Vagina (tissue), 2 donors: Measurements from ENCODE around the gene ATF7. TPM values are rescaled to one million over a fixed set of nuclear protein-coding genes. Genes with fewer than 3 reads are reported as not detected.

ENCODE experiments used
- DNase-seq, 2 donors: peaks; one replicate each; pipeline ENCODE4 v3.0.0-alpha.2; 2017; ENCODE audit errors: extremely low spot score in 2 of 2
- H3K27ac ChIP-seq: fragments of 200-600 bp; sonication (generic); one replicate; pipeline ENCODE4 v1.5.1; 2019
- H3K27me3 ChIP-seq: fragments of 200-600 bp; sonication (generic); one replicate; pipeline ENCODE4 v1.5.1; 2019
- H3K36me3 ChIP-seq, 2 donors: fragments of 200-600 bp; sonication (generic); one replicate each; pipeline ENCODE4 v1.5.1; 2017 to 2019
- H3K4me1 ChIP-seq: fragments of 200-600 bp; sonication (generic); one replicate; pipeline ENCODE4 v1.5.1; 2019
- H3K4me3 ChIP-seq, 2 donors: fragments of 200-600 bp; sonication (generic); 1 replicate in 1 of 2; 2 replicates in 1 of 2; pipeline ENCODE4 v1.5.1; 2016 to 2019
- H3K9me3 ChIP-seq: fragments of 200-600 bp; sonication (generic); one replicate; pipeline ENCODE4 v1.5.1; 2019
- CTCF ChIP-seq, 3 experiments: fragments of 450-650 bp in 2 of 3; fragments of 200-600 bp in 1 of 3; sonication (generic) in 1 of 3; IDR thresholded peaks; one replicate each; pipeline ENCODE4 v1.5.1; 2017 to 2019; ENCODE audit warnings: antibody characterized with exemption in 3 of 3, mild to moderate bottlenecking in 2 of 3, moderate library complexity in 2 of 3
- POLR2A ChIP-seq, 2 donors: fragments of 450-650 bp; IDR thresholded peaks; one replicate each; pipeline ENCODE4 v1.6.1; 2017; ENCODE audit warnings: antibody characterized with exemption in 2 of 2, mild to moderate bottlenecking in 2 of 2, moderate library complexity in 2 of 2
- POLR2AphosphoS5 ChIP-seq, 2 donors: sonication (generic); formaldehyde crosslinking; IDR thresholded peaks; one replicate each; pipeline ENCODE4 v1.9.0; 2017; ENCODE audit warnings: antibody characterized with exemption in 2 of 2, mild to moderate bottlenecking in 2 of 2, low read depth in 1 of 2; ENCODE audit not compliant: insufficient read depth in 1 of 2
- intact Hi-C: fragments of 100-400 bp; cut with DNase I; formaldehyde crosslinking; loops from one replicate; pipeline ENCODE4 v1.15.1; 2023
- total RNA-seq: library from RNA; depleted of rRNA; stranded (reverse); fragments of >200 nt; gene quantifications from one replicate; pipeline ENCODE4 v1.2.3, GENCODE V29; 2016

ATF7 gene
- total RNA-seq, 1 donor from 2014 or later, result 34.9 TPM

GRCh38 chr12:53578783-53579182 is 47.4 kb downstream of the ATF7 start:
- intact Hi-C loops, result no loop called here
- TF ChIP-seq POLR2A (IDR thresholded peaks at IDR 0.05) (no peak), CTCF (IDR thresholded peaks at IDR 0.05) (no peak), POLR2AphosphoS5 (IDR thresholded peaks at IDR 0.05; ENCODE audit: insufficient read depth in 1 of 2, low read depth in 1 of 2) (no peak)
- no peak overlapping the region for H3K4me3 ChIP-seq
- H3K27ac ChIP-seq, result no peak overlapping the region
- H3K36me3 ChIP-seq, result no peaks in the 10 kb centered on the region
- no peaks in the 10 kb centered on the region for H3K27me3 ChIP-seq
- DNase-seq, result no peak
- H3K4me1 ChIP-seq, result peaks cover 23% of the 10 kb centered on the region
- H3K9me3 ChIP-seq, result no peaks in the 10 kb centered on the region

GRCh38 chr12:53577941-53578352 is 48.2 kb downstream of the ATF7 start:
- Histone ChIP-seq H3K27me3 (no peaks in the 10 kb centered on the region), H3K36me3 (no peaks in the 10 kb centered on the region), H3K4me3 (no peak overlapping the region), H3K27ac (no peak overlapping the region), H3K9me3 (no peaks in the 10 kb centered on the region), H3K4me1 (peaks cover 23% of the 10 kb centered on the region)
- no peak for DNase-seq
- intact Hi-C loops, result no loop called here
- TF ChIP-seq POLR2A (IDR thresholded peaks at IDR 0.05), result no peak
- no peak for TF ChIP-seq POLR2AphosphoS5 (IDR thresholded peaks at IDR 0.05; ENCODE audit: insufficient read depth in 1 of 2, low read depth in 1 of 2)
- TF ChIP-seq CTCF (IDR thresholded peaks at IDR 0.05), result no peak

GRCh38 chr12:53575502-53576249 is 50.5 kb downstream of the ATF7 start:
- DNase-seq, result no peak
- Histone ChIP-seq H3K4me3 (no peak overlapping the region), H3K9me3 (no peaks in the 10 kb centered on the region), H3K27ac (no peak overlapping the region), H3K4me1 (peaks cover 23% of the 10 kb centered on the region), H3K27me3 (no peaks in the 10 kb centered on the region), H3K36me3 (no peaks in the 10 kb centered on the region)
- intact Hi-C loops, result no loop called here
- no peak for TF ChIP-seq CTCF (IDR thresholded peaks at IDR 0.05)
- TF ChIP-seq POLR2AphosphoS5 (IDR thresholded peaks at IDR 0.05; ENCODE audit: insufficient read depth in 1 of 2, low read depth in 1 of 2), result no peak
- TF ChIP-seq POLR2A (IDR thresholded peaks at IDR 0.05), result no peak

- TF ChIP-seq POLR2AphosphoS5 (IDR thresholded peaks at IDR 0.05; ENCODE audit: insufficient read depth in 1 of 2, low read depth in 1 of 2), result no peak
- TF ChIP-seq CTCF (IDR thresholded peaks at IDR 0.05), result no peak
- no peak for TF ChIP-seq POLR2A (IDR thresholded peaks at IDR 0.05)
- Histone ChIP-seq H3K4me3 (no peak overlapping the region), H3K27me3 (no peaks in the 10 kb centered on the region), H3K9me3 (no peaks in the 10 kb centered on the region), H3K27ac (no peak overlapping the region), H3K4me1 (peaks cover 23% of the 10 kb centered on the region), H3K36me3 (no peaks in the 10 kb centered on the region)
- no peak for DNase-seq
- intact Hi-C loops, result no loop called here
Observed at GRCh38 chr12:53572134-53572758, 53.9 kb downstream of the ATF7 start.

- H3K4me1 ChIP-seq, result peaks cover 16% of the 10 kb centered on the region
Observed at GRCh38 chr12:53571295-53571694, 54.9 kb downstream of the ATF7 start.

More at GRCh38 chr12:53571295-53571694, 54.9 kb downstream of the ATF7 start:
- no peak overlapping the region for H3K27ac ChIP-seq
- no peak for DNase-seq
- intact Hi-C loops, result no loop called here
- TF ChIP-seq POLR2AphosphoS5 (IDR thresholded peaks at IDR 0.05; ENCODE audit: insufficient read depth in 1 of 2, low read depth in 1 of 2) (no peak), CTCF (IDR thresholded peaks at IDR 0.05) (no peak), POLR2A (IDR thresholded peaks at IDR 0.05) (no peak)
- H3K36me3 ChIP-seq, result no peaks in the 10 kb centered on the region
- no peaks in the 10 kb centered on the region for H3K9me3 ChIP-seq
- no peak overlapping the region for H3K4me3 ChIP-seq
- H3K27me3 ChIP-seq, result no peaks in the 10 kb centered on the region
